HG02938 (cell line): ENCODE measurements around the gene MAPK7.
A peak's percentile ranks its signal among the peaks of the same experiment; 100 is the strongest.

Experiments used
- ATAC-seq: cut with Tn5 transposase; IDR thresholded peaks from one replicate; pipeline ENCODE4 v1.9.1; 2021; ENCODE audit warnings: mild to moderate bottlenecking, moderate library complexity; ENCODE audit not compliant: unreplicated experiment

The MAPK7 gene

GRCh38 chr17:19377602-19378415 is 489 bp upstream of the MAPK7 start:
- peak; percentile 93 for ATAC-seq

- ATAC-seq = no peak
Measured at GRCh38 chr17:19379361-19380065, 1.2 kb downstream of the MAPK7 start.

GRCh38 chr17:19380481-19381301 is 2.4 kb downstream of the MAPK7 start:
- no peak for ATAC-seq

- no peak for ATAC-seq
Measured at GRCh38 chr17:19381361-19381740, 3.1 kb downstream of the MAPK7 start.

DNA sequence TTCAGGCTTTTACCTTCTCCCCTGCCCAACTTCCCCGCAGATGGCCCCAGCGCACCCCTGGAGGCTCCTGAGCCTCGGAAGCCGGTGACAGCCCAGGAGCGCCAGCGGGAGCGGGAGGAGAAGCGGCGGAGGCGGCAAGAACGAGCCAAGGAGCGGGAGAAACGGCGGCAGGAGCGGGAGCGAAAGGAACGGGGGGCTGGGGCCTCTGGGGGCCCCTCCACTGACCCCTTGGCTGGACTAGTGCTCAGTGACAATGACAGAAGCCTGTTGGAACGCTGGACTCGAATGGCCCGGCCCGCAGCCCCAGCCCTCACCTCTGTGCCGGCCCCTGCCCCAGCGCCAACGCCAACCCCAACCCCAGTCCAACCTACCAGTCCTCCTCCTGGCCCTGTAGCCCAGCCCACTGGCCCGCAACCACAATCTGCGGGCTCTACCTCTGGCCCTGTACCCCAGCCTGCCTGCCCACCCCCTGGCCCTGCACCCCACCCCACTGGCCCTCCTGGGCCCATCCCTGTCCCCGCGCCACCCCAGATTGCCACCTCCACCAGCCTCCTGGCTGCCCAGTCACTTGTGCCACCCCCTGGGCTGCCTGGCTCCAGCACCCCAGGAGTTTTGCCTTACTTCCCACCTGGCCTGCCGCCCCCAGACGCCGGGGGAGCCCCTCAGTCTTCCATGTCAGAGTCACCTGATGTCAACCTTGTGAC is 3.6 kb downstream of the MAPK7 start:
- ATAC-seq = no peak

DNA sequence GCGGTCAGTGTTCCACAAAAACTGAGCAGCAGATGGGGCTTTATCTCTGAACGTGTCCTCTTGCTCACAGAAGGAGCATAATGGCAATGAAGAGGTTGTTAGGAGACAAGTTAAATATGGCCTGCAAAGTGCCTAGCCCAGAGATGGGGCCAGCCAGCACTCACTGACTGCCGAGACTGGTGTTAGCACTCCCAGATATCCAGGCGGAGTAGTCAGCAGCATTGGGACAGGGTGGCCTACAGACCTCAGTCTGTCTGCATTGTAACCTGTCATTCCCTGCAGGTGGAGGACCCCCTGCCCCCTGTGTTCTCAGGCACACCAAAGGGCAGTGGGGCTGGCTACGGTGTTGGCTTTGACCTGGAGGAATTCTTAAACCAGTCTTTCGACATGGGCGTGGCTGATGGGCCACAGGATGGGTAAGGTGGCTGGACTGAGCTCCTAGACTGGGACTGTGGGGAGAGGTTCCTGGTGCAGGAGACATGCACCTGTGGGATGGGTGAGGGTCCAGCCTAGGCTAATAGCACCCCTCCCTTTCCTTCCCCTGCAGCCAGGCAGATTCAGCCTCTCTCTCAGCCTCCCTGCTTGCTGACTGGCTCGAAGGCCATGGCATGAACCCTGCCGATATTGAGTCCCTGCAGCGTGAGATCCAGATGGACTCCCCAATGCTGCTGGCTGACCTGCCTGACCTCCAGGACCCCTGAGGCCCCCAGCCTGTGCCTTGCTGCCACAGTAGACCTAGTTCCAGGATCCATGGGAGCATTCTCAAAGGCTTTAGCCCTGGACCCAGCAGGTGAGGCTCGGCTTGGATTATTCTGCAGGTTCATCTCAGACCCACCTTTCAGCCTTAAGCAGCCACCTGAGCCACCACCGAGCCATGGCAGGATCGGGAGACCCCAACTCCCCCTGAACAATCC is 4.5 kb downstream of the MAPK7 start:
- no peak for ATAC-seq

DNA sequence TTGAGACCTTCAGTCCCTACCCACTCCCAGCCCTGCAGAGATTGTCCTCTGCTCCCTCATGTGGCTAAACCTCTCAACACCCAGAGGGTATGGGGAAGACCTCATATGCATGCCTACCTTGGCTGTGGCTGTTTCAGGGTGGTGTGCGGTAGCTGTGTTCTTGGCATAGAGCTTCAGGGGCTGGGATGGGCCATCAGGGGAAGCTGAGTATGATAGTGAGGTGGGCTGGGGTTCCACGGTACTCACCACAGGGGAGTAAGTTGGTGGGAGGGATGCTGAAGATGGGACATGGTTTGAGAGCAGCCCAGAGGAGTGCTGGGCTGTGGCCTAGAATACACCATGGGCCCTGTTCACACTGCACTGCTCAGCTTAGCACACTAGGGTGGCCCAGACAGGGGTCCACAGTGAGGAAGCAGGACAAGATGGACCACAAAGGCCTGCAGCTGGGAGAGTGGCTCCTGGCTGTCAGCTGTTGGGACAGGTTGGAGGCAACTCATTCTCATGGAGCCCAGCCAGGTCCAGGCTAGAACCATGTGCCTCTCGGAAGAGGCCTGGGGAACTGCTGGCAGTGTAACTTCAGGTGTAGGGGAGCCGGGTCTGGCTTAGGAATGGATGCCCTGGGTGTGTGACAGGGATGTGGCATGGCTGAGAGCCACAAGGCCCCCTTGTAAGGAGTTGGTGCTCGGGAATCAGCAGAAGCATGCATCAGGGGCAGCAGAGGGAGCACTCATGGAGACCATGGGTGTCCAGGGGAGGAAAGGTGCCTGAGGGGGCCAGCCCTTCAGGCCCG is 5.6 kb downstream of the MAPK7 start:
- no peak for ATAC-seq

DNA sequence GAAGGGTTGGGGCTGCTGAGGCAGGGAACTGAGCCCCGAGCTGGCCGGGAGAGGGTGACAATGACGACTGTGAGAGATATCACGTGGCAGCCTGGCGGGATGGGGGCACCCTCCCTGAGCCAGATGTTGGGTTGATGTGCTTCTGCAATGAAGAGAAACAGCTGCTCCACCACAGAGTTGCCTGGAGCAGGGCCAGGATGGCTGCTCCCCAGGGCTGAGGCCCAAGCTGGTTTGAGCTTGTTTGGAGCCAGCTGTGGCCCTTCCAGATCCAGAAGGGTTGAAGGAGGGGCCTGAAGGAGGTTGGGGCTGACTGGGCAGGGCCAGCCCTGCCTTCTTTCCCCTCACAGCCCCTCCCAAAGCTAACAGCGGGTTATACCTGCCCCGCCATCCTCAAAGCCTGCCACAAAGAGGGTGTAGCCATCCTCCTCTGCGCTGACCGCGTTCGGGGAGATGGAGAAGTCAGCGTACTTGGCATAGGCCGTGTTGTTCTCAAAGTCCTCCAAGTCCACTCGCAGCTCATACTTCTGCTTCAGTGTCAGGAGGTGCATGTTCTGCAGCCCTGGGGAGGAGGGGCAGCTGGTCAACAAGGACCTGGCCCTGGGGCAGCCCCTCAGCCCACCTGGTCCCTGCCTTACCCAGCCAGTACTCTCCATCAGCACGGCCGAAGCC is 6.6 kb downstream of the MAPK7 start:
- no peak for ATAC-seq

GRCh38 chr17:19385521-19385983 is 7.3 kb downstream of the MAPK7 start:
- ATAC-seq = no peak

- no peak for ATAC-seq
Measured at GRCh38 chr17:19386051-19386929, 8.0 kb downstream of the MAPK7 start.

- no peak for ATAC-seq
Measured at GRCh38 chr17:19386974-19387920, 8.9 kb downstream of the MAPK7 start, which contains the start of gene MFAP4. MFAP4 (minus strand) TSS chr17:19387190; CDS start chr17:19387155, 35 bp downstream.

- no peak for ATAC-seq
Measured at GRCh38 chr17:19387921-19388521, 9.7 kb downstream of the MAPK7 start.

DNA sequence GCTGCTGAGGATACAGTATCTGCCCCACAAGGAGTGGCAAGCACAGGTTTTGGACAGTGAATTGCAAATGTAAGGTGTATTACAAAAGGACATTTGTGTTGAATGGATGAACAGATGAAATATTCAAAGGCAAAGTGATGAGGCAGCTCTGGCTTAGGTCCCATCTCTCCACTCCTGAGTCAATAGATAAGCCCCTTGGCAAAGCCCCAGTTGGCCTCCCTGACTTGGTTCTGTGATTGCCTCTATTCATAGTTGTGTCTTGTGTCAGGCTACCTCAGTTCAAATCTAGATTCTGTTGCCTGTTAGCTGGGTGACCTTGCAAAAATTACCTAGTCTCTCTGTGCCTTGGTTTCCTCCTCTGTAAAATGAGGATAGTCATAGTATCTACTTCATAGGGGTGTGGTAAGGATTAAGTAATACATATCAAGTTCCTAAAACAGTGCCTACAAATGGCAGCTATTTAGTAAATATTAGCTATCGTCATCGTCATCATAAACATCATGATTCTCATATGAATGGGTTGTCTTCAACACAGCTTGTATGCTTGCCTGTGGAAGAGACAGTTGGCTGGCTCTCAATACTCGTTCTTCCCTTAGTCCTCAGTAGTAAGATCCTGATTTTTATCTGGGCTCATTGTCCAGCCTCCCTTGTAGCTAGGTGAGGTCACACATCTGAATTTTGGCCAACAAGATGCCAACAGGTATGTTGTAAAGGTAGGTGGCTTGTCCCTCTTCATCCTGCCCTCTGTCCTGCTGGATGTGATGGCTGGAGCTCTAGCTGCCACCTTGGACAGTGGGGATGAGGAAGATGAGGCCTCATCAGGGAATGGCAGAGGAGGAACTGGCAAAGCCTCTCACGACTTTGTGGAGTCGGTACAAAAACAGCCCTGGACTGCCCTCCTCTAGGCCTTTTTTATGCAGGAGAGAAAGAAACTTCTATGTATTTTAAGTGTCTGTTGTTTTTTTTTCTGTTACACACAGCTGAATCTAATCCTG is 10.8 kb downstream of the MAPK7 start:
- no peak for ATAC-seq

DNA sequence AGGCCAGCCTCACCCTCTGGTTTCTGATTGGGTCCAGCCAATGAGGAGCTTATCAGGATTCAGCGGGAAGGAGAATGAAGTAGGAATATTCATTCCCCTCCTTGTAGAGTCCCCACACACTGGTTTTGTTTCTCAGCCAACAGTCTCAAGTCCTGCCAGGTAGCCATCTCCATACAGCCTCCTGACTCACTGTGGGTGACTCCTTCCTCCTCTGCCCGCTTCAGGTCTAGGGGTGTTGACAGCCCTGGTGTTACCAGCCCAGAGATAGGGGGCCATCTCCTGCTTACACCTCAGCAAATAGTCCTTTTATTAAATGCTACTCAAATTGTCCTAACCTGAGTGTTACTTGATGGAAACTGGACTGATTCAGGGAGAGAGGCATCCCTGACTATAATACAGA is 12.7 kb downstream of the MAPK7 start:
- ATAC-seq = no peak

- no peak for ATAC-seq
Measured at GRCh38 chr17:19391432-19391831, 13.1 kb downstream of the MAPK7 start.
